Left ventricle myocardium superior (tissue), 1 donor: ENCODE results near the gene CREB1. TPM values are rescaled to one million over a fixed set of nuclear protein-coding genes. Genes with fewer than 3 reads are reported as not detected.
"Not testable (repeated sequence)": the region's sequence is repeated elsewhere in the genome, so short reads cannot be mapped to it uniquely, and the experiment has no call there.

Experiments used
- ATAC-seq: fragments of 200-7000 bp; cut with Tn5 transposase; one replicate; pipeline ENCODE4 v1.9.1; 2020; ENCODE audit warnings: mild to moderate bottlenecking, moderate library complexity
- DNase-seq: peaks from one replicate; pipeline ENCODE4 v3.0.0-alpha.2; 2020
- intact Hi-C: fragments of 100-400 bp; cut with micrococcal nuclease; formaldehyde crosslinking; loops from one replicate; pipeline ENCODE4 v1.11.0; 2022
- total RNA-seq: library from RNA; stranded (reverse); fragmentation: NEBNext Ultra II Directional; extraction: Animal tissue kit (Norgen Biotek cat#: 25700); gene quantifications from one replicate; pipeline ENCODE4 v1.2.1, GENCODE V29; 2021
- donor health status: DM: no; HTN: yes; CAD: no; lungs with severe emphysema.

CREB1 gene
- total RNA-seq, 1 donor from 2014 or later: 51.0 TPM

- ATAC-seq (no peak), DNase-seq (no peak)
- intact Hi-C loops: no loop called here
Observed at GRCh38 chr2:207635468-207636200, 105.9 kb downstream of the CREB1 start.

- intact Hi-C loops, ATAC-seq, DNase-seq: not testable (repeated sequence)
Observed at GRCh38 chr2:207639288-207639687, 109.5 kb downstream of the CREB1 start.

GRCh38 chr2:207640160-207640559 is 110.4 kb downstream of the CREB1 start:
- intact Hi-C loops: loop anchor here (10.0 kb wide), 1 partner anchor 1255 kb away; no protein-coding TSS in a partner anchor
- no peak for DNase-seq
- ATAC-seq: no peak

- ATAC-seq (no peak), DNase-seq (no peak)
- intact Hi-C loops: loop anchor here (10.0 kb wide), 1 partner anchor 1256 kb away; no protein-coding TSS in a partner anchor
Observed at GRCh38 chr2:207640661-207641060, 110.9 kb downstream of the CREB1 start.

GRCh38 chr2:207643892-207644291 is 114.1 kb downstream of the CREB1 start:
- DNase-seq (no peak), ATAC-seq (no peak)
- intact Hi-C loops: loop anchor here (10.0 kb wide), 1 partner anchor 1259 kb away; no protein-coding TSS in a partner anchor

GRCh38 chr2:207646582-207646981 is 116.8 kb downstream of the CREB1 start:
- DNase-seq, ATAC-seq: not testable (repeated sequence)
- intact Hi-C loops: loop anchor here (10.0 kb wide), 1 partner anchor 1262 kb away; no protein-coding TSS in a partner anchor

Other genes with a start within 250 kb of the CREB1 start
- 21.9 TPM for gene METTL21A, start 95.4 kb downstream of the CREB1 start, total RNA-seq
- gene CCNYL1, start 181.7 kb downstream of the CREB1 start, total RNA-seq: 8.3 TPM
- 4.8 TPM for gene FZD5, start 239.9 kb downstream of the CREB1 start, total RNA-seq